OCI-LY7 (cell line): ENCODE results near the gene CT45A7. TPM values are rescaled to one million over a fixed set of nuclear protein-coding genes. Genes with fewer than 3 reads are reported as not detected.
"Not testable (repeated sequence)": the region's sequence is repeated elsewhere in the genome, so short reads cannot be mapped to it uniquely, and the experiment has no call there.

Experiments used
- BruUV-seq: library from RNA; stranded (reverse); fragments of 400-500 nt; replicated peaks from 2 replicates; lab custom pipeline; 2021; lab: Mats Ljungman, UMichigan
- CTCF ChIA-PET: fragments of 300-600 bp; sonication (Branson Sonifier 250); formaldehyde crosslinking; loops from one replicate; lab custom pipeline; 2022; ENCODE audit warnings: antibody characterized with exemption; ENCODE audit not compliant: unreplicated experiment; lab: Charles Lee
- POLR2A ChIA-PET: fragments of 300-600 bp; sonication (Branson Sonifier 250); formaldehyde crosslinking; loops from one replicate; lab custom pipeline; 2022; ENCODE audit warnings: antibody characterized with exemption; lab: Charles Lee
- DNase-seq: peaks from one replicate; pipeline ENCODE4 v3.0.0-alpha.2; 2015; ENCODE audit warnings: low spot score
- H2AFZ ChIP-seq: fragments of 200-600 bp; sonication (generic), shearing (Covaris generic); 2 replicates; pipeline ENCODE4 v1.6.1; 2014; ENCODE audit warnings: mild to moderate bottlenecking, antibody characterized with exemption, low read length, moderate library complexity
- H3K27ac ChIP-seq: fragments of 200-600 bp; sonication (generic); 2 replicates; pipeline ENCODE4 v1.5.1; 2014; ENCODE audit warnings: mixed run types, low read depth, mild to moderate bottlenecking, moderate library complexity, low read length, inconsistent platforms; ENCODE audit not compliant: poor library complexity, severe bottlenecking
- H3K36me3 ChIP-seq: fragments of 200-600 bp; sonication (generic); 2 replicates; pipeline ENCODE4 v1.6.1; 2014; ENCODE audit warnings: mild to moderate bottlenecking, antibody characterized with exemption, low read length, moderate library complexity, mixed read lengths; ENCODE audit not compliant: insufficient read depth
- H3K4me1 ChIP-seq: fragments of 200-600 bp; sonication (generic); 2 replicates; pipeline ENCODE4 v1.5.1; 2014; ENCODE audit warnings: mild to moderate bottlenecking, low read length; ENCODE audit not compliant: insufficient read depth, poor library complexity, severe bottlenecking
- H3K4me2 ChIP-seq: fragments of 200-600 bp; sonication (generic); 2 replicates; pipeline ENCODE4 v1.6.1; 2014; ENCODE audit warnings: mild to moderate bottlenecking, low read length
- H3K4me3 ChIP-seq: fragments of 200-600 bp; sonication (generic); 2 replicates; pipeline ENCODE4 v1.5.1; 2014; ENCODE audit warnings: mild to moderate bottlenecking, low read depth, low read length; ENCODE audit not compliant: poor library complexity, severe bottlenecking
- H3K79me2 ChIP-seq: fragments of 200-600 bp; sonication (generic); 2 replicates; pipeline ENCODE4 v1.6.1; 2016; ENCODE audit warnings: low read depth, mild to moderate bottlenecking, low read length, moderate library complexity, mixed read lengths; ENCODE audit not compliant: insufficient read depth
- H3K9me2 ChIP-seq: fragments of 200-600 bp; sonication (generic); 2 replicates; pipeline ENCODE4 v1.6.1; 2016; ENCODE audit warnings: mild to moderate bottlenecking, low read length, mixed read lengths; ENCODE audit not compliant: insufficient read depth
- H3K9me3 ChIP-seq: fragments of 200-600 bp; sonication (generic); 2 replicates; pipeline ENCODE4 v1.6.1; 2014; ENCODE audit warnings: mild to moderate bottlenecking, mixed run types, low read length, mixed read lengths
- H4K20me1 ChIP-seq: fragments of 200-600 bp; sonication (generic); 2 replicates; pipeline ENCODE4 v1.6.1; 2014; ENCODE audit warnings: mild to moderate bottlenecking, antibody characterized with exemption, low read length, moderate library complexity, mixed read lengths; ENCODE audit not compliant: insufficient read depth
- intact Hi-C: fragments of 100-400 bp; cut with micrococcal nuclease; formaldehyde crosslinking; loops from one replicate; pipeline ENCODE4 v1.10.0; 2022; ENCODE audit not compliant: unreplicated experiment
- total RNA-seq, 2 experiments: library from RNA; depleted of rRNA in 1 of 2; stranded (reverse); fragments of >200 nt in 1 of 2; shearing (Covaris generic) in 1 of 2; gene quantifications; 2 replicates each; pipeline ENCODE4 v1.2.3, GENCODE V29; 2014 to 2022

CT45A7 gene
- total RNA-seq, 2 experiments from 2014 or later: not detected

DNA sequence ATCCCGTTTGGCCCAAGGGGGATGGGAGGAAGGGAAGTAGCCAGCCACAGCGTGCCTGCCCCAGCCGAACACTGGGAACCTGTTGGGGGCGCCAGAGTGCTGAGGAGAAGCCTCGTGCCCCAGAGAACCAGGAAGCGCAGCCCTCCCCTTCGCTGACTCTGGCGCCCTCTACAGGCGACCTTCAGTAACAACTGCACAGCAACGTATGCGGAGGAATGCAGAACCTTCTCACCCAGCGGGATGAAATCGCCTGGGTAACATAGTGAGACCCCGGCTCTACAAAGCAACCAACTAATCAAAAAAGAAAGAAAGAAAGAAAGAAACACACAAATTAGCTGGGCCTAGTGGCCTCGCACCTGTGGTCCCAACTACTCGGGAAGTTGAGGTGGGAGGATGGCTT is 51.7 kb downstream of the CT45A7 start, which contains the start of gene CT45A5:
Gene CT45A5, minus strand, starts transcription at position 101 of the 400 bp plus-strand sequence. CDS start 3,774 bp downstream, outside the sequence.
- H3K4me3 ChIP-seq, H3K36me3 ChIP-seq, BruUV-seq, POLR2A ChIA-PET, DNase-seq, H2AFZ ChIP-seq, H4K20me1 ChIP-seq, H3K27ac ChIP-seq, H3K9me2 ChIP-seq, H3K4me1 ChIP-seq, H3K79me2 ChIP-seq, CTCF ChIA-PET, H3K4me2 ChIP-seq, intact Hi-C loops, H3K9me3 ChIP-seq: not testable (repeated sequence)

Other genes with a start within 250 kb of the CT45A7 start
- not detected in 2 replicates for gene CT45A1, start 123.6 kb downstream of the CT45A7 start, total RNA-seq (2014; rRNA removed; shearing (Covaris generic))
- gene CT45A1, start 123.6 kb downstream of the CT45A7 start, total RNA-seq (2022): not detected in 2 replicates
- not detected in 2 replicates for gene CT45A3, start 69.1 kb downstream of the CT45A7 start, total RNA-seq (2014; rRNA removed; shearing (Covaris generic))
- gene CT45A3, start 69.1 kb downstream of the CT45A7 start, total RNA-seq (2022): not detected in 2 replicates
- not detected in 2 replicates for gene CT45A5, start 51.8 kb downstream of the CT45A7 start, total RNA-seq (2014; rRNA removed; shearing (Covaris generic))
- gene CT45A5, start 51.8 kb downstream of the CT45A7 start, total RNA-seq (2022): not detected in 2 replicates
- not detected in 2 replicates for gene CT45A6, start 34.5 kb downstream of the CT45A7 start, total RNA-seq (2014; rRNA removed; shearing (Covaris generic))
- not detected in 2 replicates for gene CT45A6, start 34.5 kb downstream of the CT45A7 start, total RNA-seq (2022)
- gene CT45A2, start 17.3 kb downstream of the CT45A7 start, total RNA-seq (2014; rRNA removed; shearing (Covaris generic)): not detected in 2 replicates
- gene CT45A2, start 17.3 kb downstream of the CT45A7 start, total RNA-seq (2022): not detected in 2 replicates
- not detected in 2 replicates for gene CT45A8, start 17.3 kb upstream of the CT45A7 start, total RNA-seq (2014; rRNA removed; shearing (Covaris generic))
- gene CT45A8, start 17.3 kb upstream of the CT45A7 start, total RNA-seq (2022): not detected in 2 replicates
- not detected in 2 replicates for gene CT45A9, start 34.5 kb upstream of the CT45A7 start, total RNA-seq (2014; rRNA removed; shearing (Covaris generic))
- gene CT45A9, start 34.5 kb upstream of the CT45A7 start, total RNA-seq (2022): not detected in 2 replicates
- gene CT45A10, start 56.2 kb upstream of the CT45A7 start, total RNA-seq (2014; rRNA removed; shearing (Covaris generic)): not detected in 2 replicates
- gene CT45A10, start 56.2 kb upstream of the CT45A7 start, total RNA-seq (2022): not detected in 2 replicates
- not detected in 2 replicates for gene SAGE1, start 56.4 kb upstream of the CT45A7 start, total RNA-seq (2014; rRNA removed; shearing (Covaris generic))
- not detected in 2 replicates for gene SAGE1, start 56.4 kb upstream of the CT45A7 start, total RNA-seq (2022)
- 7.7 and 8.9 TPM in 2 replicates for gene MMGT1, start 136.7 kb upstream of the CT45A7 start, total RNA-seq (2014; rRNA removed; shearing (Covaris generic))
- gene MMGT1, start 136.7 kb upstream of the CT45A7 start, total RNA-seq (2022): 16.4 and 17.0 TPM in 2 replicates
- 5.9 and 7.7 TPM in 2 replicates for gene SLC9A6, start 148.2 kb upstream of the CT45A7 start, total RNA-seq (2014; rRNA removed; shearing (Covaris generic))
- gene SLC9A6, start 148.2 kb upstream of the CT45A7 start, total RNA-seq (2022): 11.1 and 12.6 TPM in 2 replicates